ENCODE data around the gene ZNF280B. TPM values are rescaled to one million over a fixed set of nuclear protein-coding genes. Genes with fewer than 3 reads are reported as not detected.

ZNF280B gene
- total and polyA plus RNA-seq, 10 of the 15 experiments (the other 5 are each of a cell fraction or from before 2014, with no cell fraction given) = 0.28 to 2.2 (median 1.1) TPM

- TF ChIP-seq SKIL (IDR thresholded peaks at IDR 0.05; ENCODE audit: low read depth, poor library complexity, severe bottlenecking) = no peak
- TF ChIP-seq FOXM1 (IDR thresholded peaks at IDR 0.05; ENCODE audit: low read depth, low read length) = no peak
- no peak for TF ChIP-seq ZNF207 (IDR thresholded peaks at IDR 0.05; ENCODE audit: borderline replicate concordance)
- no peak for TF ChIP-seq SUZ12 (IDR thresholded peaks at IDR 0.05; ENCODE audit: unreplicated experiment)
Observed at GRCh38 chr22:22548910-22549309, 40.4 kb upstream of the ZNF280B start (continued).

GRCh38 chr22:22548317-22548716 lies 39.8 kb upstream of the ZNF280B start:
- RAD21 ChIA-PET (ENCODE audit: unreplicated experiment) = no interaction called here

More at GRCh38 chr22:22548317-22548716, 39.8 kb upstream of the ZNF280B start:
- no peaks in the 10 kb centered on the region for H3K36me3 ChIP-seq (ENCODE audit: control insufficient read depth in 2 of 2, insufficient read depth in 2 of 2, low read length in 1 of 2)
- ChIA-PET CTCF (interaction anchor here (1.4 kb wide), 1 partner anchor 83 kb away, joined by 3 read pairs; no protein-coding TSS in a partner anchor), SMC1A (ENCODE audit: uncharacterized antibody, unreplicated experiment) (no interaction called here), POLR2A (no interaction called here)
- H2AFZ ChIP-seq (ENCODE audit: control insufficient read depth, low read depth, low read length) = no peak overlapping the region
- no peaks in the 10 kb centered on the region for H3K9me3 ChIP-seq (replicated peaks; ENCODE audit: control insufficient read depth, insufficient read depth, low read length)
- H3K27ac ChIP-seq (ENCODE audit: control insufficient read depth, insufficient read depth) = no peak overlapping the region
- H4K20me1 ChIP-seq (ENCODE audit: control insufficient read depth, insufficient read depth) = no peaks in the 10 kb centered on the region
- H3K27me3 ChIP-seq (replicated peaks in 1 of 2; ENCODE audit: control insufficient read depth in 2 of 2, insufficient read depth in 2 of 2, low read length in 1 of 2) = no peaks in the 10 kb centered on the region
- intact Hi-C loops (cut with micrococcal nuclease; ENCODE audit: unreplicated experiment) = no loop called here
- in situ Hi-C loops (cut with MboI) = no loop called here
- no peak overlapping the region for H3K9ac ChIP-seq (ENCODE audit: control insufficient read depth, insufficient read depth, low read length)
- no peaks in the 10 kb centered on the region for H3K4me1 ChIP-seq (ENCODE audit: control insufficient read depth, insufficient read depth, low read length)
- H3K4me3 ChIP-seq = no peak overlapping the region
- DNase-seq (ENCODE audit: low read depth, low spot score) (no peak), ATAC-seq (no peak), FAIRE-seq (no peak)
- no peaks in the 10 kb centered on the region for H3K79me2 ChIP-seq (ENCODE audit: control insufficient read depth, insufficient read depth, low read length)
- TF ChIP-seq RUNX3 (IDR thresholded peaks at IDR 0.05; ENCODE audit: low read length) (no peak), TCF12 (IDR thresholded peaks at IDR 0.05; ENCODE audit: low read depth, low read length) (no peak), NBN (IDR thresholded peaks at IDR 0.05) (no peak), REST (IDR thresholded peaks at IDR 0.05; ENCODE audit: low read depth, low read length) (no peak), NFYA (IDR thresholded peaks at IDR 0.05; ENCODE audit: borderline replicate concordance, low read depth, low read length) (no peak), CHD1 (IDR thresholded peaks at IDR 0.05; ENCODE audit: low read depth, low read length) (no peak), STAT3 (IDR thresholded peaks at IDR 0.05; ENCODE audit: low read depth, low read length) (no peak)
- BruUV-seq (replicated peaks) = no TSS peak
- no peak overlapping the region for H3K4me2 ChIP-seq (ENCODE audit: control insufficient read depth, insufficient read depth)
- 43% methylated on average over 9 of the region's 9 CpGs for WGBS (ENCODE audit: insufficient coverage, insufficient replicate concordance, low lambda C conversion rate, missing lambda C conversion rate)

Data from GM12878 (cell line).